IMR-90 (cell line): Measurements from ENCODE around the gene ZNF618. TPM values are rescaled to one million over a fixed set of nuclear protein-coding genes. Genes with fewer than 3 reads are reported as not detected.

Experiments used
- ATAC-seq: fragments of 200-7000 bp; cut with Tn5 transposase; 2 replicates; pipeline ENCODE4 v1.9.1; 2020; ENCODE audit warnings: low read depth, mild to moderate bottlenecking, moderate library complexity
- BruUV-seq: library from RNA; stranded (reverse); fragments of 400-500 nt; replicated peaks from 2 replicates; lab custom pipeline; 2021; lab: Mats Ljungman, UMichigan
- CTCF ChIA-PET: fragments of 300-600 bp; formaldehyde crosslinking; extraction: SDS; loops from one replicate; lab custom pipeline; 2021; ENCODE audit warnings: antibody characterized with exemption; lab: Yijun Ruan, JAX
- POLR2A ChIA-PET: fragments of 300-600 bp; sonication (Branson Sonifier 250); formaldehyde crosslinking; loops from one replicate; lab custom pipeline; 2022; ENCODE audit warnings: antibody characterized with exemption; ENCODE audit not compliant: unreplicated experiment; lab: Charles Lee
- DNase-seq: peaks from one replicate; pipeline ENCODE4 v3.0.0; 2013
- H2AFZ ChIP-seq: replicated peaks from 2 replicates; pipeline ENCODE3; 2013; ENCODE audit warnings: low read length, mild to moderate bottlenecking; ENCODE audit not compliant: poor library complexity
- H2AK5ac ChIP-seq: 2 replicates; pipeline ENCODE4 v1.6.1; 2013; ENCODE audit warnings: low read depth, low read length, inconsistent platforms
- H2AK9ac ChIP-seq: replicated peaks from 2 replicates; pipeline ENCODE3; 2013; ENCODE audit warnings: mild to moderate bottlenecking, low read depth, low read length, moderate library complexity; ENCODE audit not compliant: poor library complexity
- H2BK120ac ChIP-seq: 2 replicates; pipeline ENCODE4 v1.6.1; 2013; ENCODE audit warnings: low read depth, low read length, inconsistent platforms
- H2BK15ac ChIP-seq: 3 replicates; pipeline ENCODE4 v1.6.1; 2013; ENCODE audit warnings: low read depth, low read length, inconsistent platforms
- H2BK20ac ChIP-seq: 2 replicates; pipeline ENCODE4 v1.6.1; 2013; ENCODE audit warnings: low read depth, mild to moderate bottlenecking, inconsistent platforms, low read length, moderate library complexity
- H2BK5ac ChIP-seq: 2 replicates; pipeline ENCODE4 v1.6.1; 2013; ENCODE audit warnings: mild to moderate bottlenecking, low read depth, low read length, inconsistent platforms; ENCODE audit not compliant: poor library complexity, severe bottlenecking
- H3K14ac ChIP-seq: replicated peaks from 2 replicates; pipeline ENCODE4 v1.6.1; 2013; ENCODE audit warnings: low read depth, low read length, inconsistent platforms
- H3K18ac ChIP-seq: 2 replicates; pipeline ENCODE4 v1.6.1; 2013; ENCODE audit warnings: low read depth, low read length, control low read depth
- H3K23ac ChIP-seq: 2 replicates; pipeline ENCODE4 v1.6.1; 2013; ENCODE audit warnings: low read depth, low read length, inconsistent platforms
- H3K27ac ChIP-seq: 2 replicates; pipeline ENCODE4 v1.5.1; 2013; ENCODE audit warnings: mild to moderate bottlenecking, control low read depth, low read length; ENCODE audit not compliant: insufficient read depth
- H3K27me3 ChIP-seq: 2 replicates; pipeline ENCODE4 v1.6.1; 2013; ENCODE audit warnings: low read length; ENCODE audit not compliant: control insufficient read depth, insufficient read depth
- H3K36me3 ChIP-seq: 2 replicates; pipeline ENCODE4 v1.6.1; 2013; ENCODE audit warnings: low read length, mixed read lengths; ENCODE audit not compliant: control insufficient read depth, insufficient read depth
- H3K4ac ChIP-seq: 2 replicates; pipeline ENCODE4 v1.6.1; 2013; ENCODE audit warnings: low read depth, low read length, inconsistent platforms
- H3K4me1 ChIP-seq: 2 replicates; pipeline ENCODE4 v1.6.1; 2013; ENCODE audit warnings: low read length, mixed read lengths; ENCODE audit not compliant: control insufficient read depth, insufficient read depth
- H3K4me2 ChIP-seq: 2 replicates; pipeline ENCODE4 v1.6.1; 2013; ENCODE audit warnings: low read depth, mild to moderate bottlenecking, control low read depth, low read length, moderate library complexity
- H3K4me3 ChIP-seq: 2 replicates; pipeline ENCODE4 v1.5.1; 2013; ENCODE audit warnings: low read depth, mild to moderate bottlenecking, control low read depth, low read length, moderate library complexity; ENCODE audit not compliant: insufficient read depth
- H3K56ac ChIP-seq: 2 replicates; pipeline ENCODE4 v1.6.1; 2013; ENCODE audit warnings: low read length, inconsistent platforms; ENCODE audit not compliant: insufficient read depth; ENCODE audit errors: extremely low read depth
- H3K79me1 ChIP-seq, 2 experiments: 2 replicates each; pipeline ENCODE4 v1.6.1; 2013; ENCODE audit warnings: low read length in 2 of 2, inconsistent platforms in 1 of 2, low read depth in 1 of 2
- H3K9ac ChIP-seq: 2 replicates; pipeline ENCODE4 v1.6.1; 2013; ENCODE audit warnings: low read depth, low read length, control low read depth
- H3K9me1 ChIP-seq: 2 replicates; pipeline ENCODE4 v1.6.1; 2013; ENCODE audit warnings: low read length, inconsistent platforms; ENCODE audit not compliant: insufficient read depth
- H3K9me3 ChIP-seq: 2 replicates; pipeline ENCODE4 v1.6.1; 2013; ENCODE audit warnings: low read length; ENCODE audit not compliant: control insufficient read depth, insufficient read depth
- H4K20me1 ChIP-seq: 2 replicates; pipeline ENCODE4 v1.6.1; 2013; ENCODE audit warnings: low read length, inconsistent platforms; ENCODE audit not compliant: insufficient read depth
- H4K5ac ChIP-seq: 2 replicates; pipeline ENCODE4 v1.6.1; 2013; ENCODE audit warnings: mild to moderate bottlenecking, low read depth, low read length, control low read depth
- H4K8ac ChIP-seq, 2 experiments: 2 replicates each; pipeline ENCODE4 v1.6.1; 2013; ENCODE audit warnings: low read depth in 2 of 2, low read length in 2 of 2, control low read depth in 1 of 2, inconsistent platforms in 1 of 2
- H4K91ac ChIP-seq: 2 replicates; pipeline ENCODE4 v1.6.1; 2013; ENCODE audit warnings: low read depth, low read length, inconsistent platforms; ENCODE audit not compliant: insufficient read depth
- BHLHE40 ChIP-seq: fragments of 150-350 bp; IDR thresholded peaks from 2 replicates; pipeline ENCODE4 v1.6.1; 2016; ENCODE audit warnings: mild to moderate bottlenecking, low read depth, low read length
- CEBPB ChIP-seq: IDR thresholded peaks from 2 replicates; pipeline ENCODE4 v1.6.1; 2012; ENCODE audit warnings: low read depth, low read length, improper control_type of control experiment
- CHD1 ChIP-seq: IDR thresholded peaks from 2 replicates; pipeline ENCODE4 v1.6.1; 2012; ENCODE audit warnings: low read depth, low read length, improper control_type of control experiment
- CTCF ChIP-seq: conservative IDR thresholded peaks from 2 replicates; pipeline ENCODE4 v1.5.1; 2012; ENCODE audit warnings: mild to moderate bottlenecking, low read depth, low read length, improper control_type of control experiment
- ELK1 ChIP-seq: fragments of 150-350 bp; IDR thresholded peaks from 2 replicates; pipeline ENCODE4 v1.6.1; 2016; ENCODE audit warnings: low read depth, mild to moderate bottlenecking, low read length, moderate library complexity, borderline replicate concordance
- FOS ChIP-seq: fragments of 150-350 bp; IDR thresholded peaks from 2 replicates; pipeline ENCODE4 v1.6.1; 2016; ENCODE audit warnings: low read depth, low read length
- MXI1 ChIP-seq: IDR thresholded peaks from 2 replicates; pipeline ENCODE4 v1.6.1; 2012; ENCODE audit warnings: low read depth, mild to moderate bottlenecking, low read length, moderate library complexity, borderline replicate concordance
- NFE2L2 ChIP-seq: fragments of 150-350 bp; IDR thresholded peaks from 2 replicates; pipeline ENCODE4 v1.6.1; 2016; ENCODE audit warnings: low read depth, mild to moderate bottlenecking, low read length
- POLR2A ChIP-seq: IDR thresholded peaks from 2 replicates; pipeline ENCODE4 v1.6.1; 2012; ENCODE audit warnings: mild to moderate bottlenecking, low read depth, low read length
- RAD21 ChIP-seq: IDR thresholded peaks from 2 replicates; pipeline ENCODE4 v1.6.1; 2012; ENCODE audit warnings: low read length, improper control_type of control experiment
- RCOR1 ChIP-seq: IDR thresholded peaks from 2 replicates; pipeline ENCODE4 v1.6.1; 2012; ENCODE audit warnings: mild to moderate bottlenecking, low read length, improper control_type of control experiment; ENCODE audit not compliant: insufficient replicate concordance
- RFX5 ChIP-seq: IDR thresholded peaks from 2 replicates; pipeline ENCODE4 v1.8.0; 2012; ENCODE audit warnings: low read depth, mild to moderate bottlenecking, low read length, moderate library complexity
- SMC3 ChIP-seq: fragments of 150-350 bp; IDR thresholded peaks from 2 replicates; pipeline ENCODE4 v1.6.1; 2016; ENCODE audit warnings: low read depth, mild to moderate bottlenecking, antibody characterized with exemption, low read length, moderate library complexity
- USF2 ChIP-seq: fragments of 150-350 bp; IDR thresholded peaks from 2 replicates; pipeline ENCODE4 v1.6.1; 2017; ENCODE audit warnings: mild to moderate bottlenecking, antibody characterized with exemption, low read length, low read depth
- WGBS, 2 experiments: methylation state at CpG; one replicate each; pipeline versions ENCODE4 v1.1.5 to v1.1.7; 2013; ENCODE audit warnings: missing lambda C conversion rate in 2 of 2; ENCODE audit not compliant: insufficient read length in 1 of 2; ENCODE audit errors: extremely low coverage in 2 of 2; 5-methylcytosine and 5-hydroxymethylcytosine counted together
- dilution Hi-C: fragments of 300-500 bp; cut with HindIII; formaldehyde crosslinking; loops from one replicate; pipeline ENCODE4 v1.14.3; 2018; ENCODE audit warnings: low sequenced_read_pairs; ENCODE audit not compliant: unreplicated experiment
- in situ Hi-C: fragments of 300-500 bp; cut with MboI; formaldehyde crosslinking; loops from 3 replicates; pipeline ENCODE4 v1.14.3; 2019; ENCODE audit warnings: low sequenced_read_pairs, inconsistent platforms, mixed read lengths
- intact Hi-C: fragments of 100-400 bp; cut with micrococcal nuclease; formaldehyde crosslinking; loops from 2 replicates; pipeline ENCODE4 v1.10.0; 2022
- polyA plus RNA-seq, 3 experiments: library from polyadenylated mRNA; depleted of rRNA; stranded (reverse); fragments of >200 nt; gene quantifications; 2 replicates each; pipeline ENCODE4 v1.2.3, GENCODE V29; 2012; ENCODE audit warnings: low replicate concordance in 1 of 3
- total RNA-seq: library from RNA; depleted of rRNA; stranded (reverse); fragments of >200 nt; gene quantifications from 2 replicates; pipeline ENCODE4 v1.2.3, GENCODE V29; 2012

The ZNF618 gene
- total and polyA plus RNA-seq, 2 of the 4 experiments (the other 2 are of a cell fraction), result 8.2 to 9.4 TPM

GRCh38 chr9:114004221-114004716 is 128.2 kb downstream of the ZNF618 start:
- Histone ChIP-seq H2AK9ac (no peak overlapping the region), H2AK5ac (no peak overlapping the region), H3K27me3 (no peaks in the 10 kb centered on the region), H2BK20ac (no peak overlapping the region), H3K23ac (no peak overlapping the region), H3K4me3 (no peak overlapping the region), H3K56ac (no peak overlapping the region), H3K4ac (no peak overlapping the region), H2AFZ (no peak overlapping the region), H3K79me1 (peaks cover 0 to 17% of the 10 kb centered on the region in 2 experiments; a peak in 1 of 4 replicates), H4K91ac (no peak overlapping the region), H2BK15ac (no peak overlapping the region), H4K20me1 (0 out of 2 replicates have a peak, but pooled peaks cover 3% of the 10 kb centered on the region), H4K8ac (no peak overlapping the region), H3K9ac (no peak overlapping the region), H2BK120ac (no peak overlapping the region), H4K5ac (no peak overlapping the region), H3K9me1 (0 out of 2 replicates have a peak, but pooled peaks cover 5% of the 10 kb centered on the region), H3K4me2 (no peak overlapping the region), H3K18ac (no peak overlapping the region), H3K4me1 (no peaks in the 10 kb centered on the region), H3K9me3 (no peaks in the 10 kb centered on the region), H3K27ac (no peak overlapping the region), H2BK5ac (no peak overlapping the region), H3K36me3 (peaks cover 56% of the 10 kb centered on the region), H3K14ac (no peak overlapping the region)
- no CpG with 5 or more reads among the region's 15 CpGs for WGBS, 2 experiments
- ChIA-PET POLR2A (no interaction called here), CTCF (no interaction called here)
- BruUV-seq, result no TSS peak
- DNase-seq (no peak), ATAC-seq (no peak)
- intact Hi-C loops (no loop called here), in situ Hi-C loops (no loop called here), dilution Hi-C loops (no loop called here)
- no peak for TF ChIP-seq RCOR1
- no peak for TF ChIP-seq BHLHE40
- no peak for TF ChIP-seq CEBPB
- TF ChIP-seq USF2, result no peak
- no peak for TF ChIP-seq MXI1
- TF ChIP-seq CTCF, result no peak
- TF ChIP-seq NFE2L2, result no peak
- no peak for TF ChIP-seq RAD21
- no peak for TF ChIP-seq POLR2A
- TF ChIP-seq SMC3, result no peak
- no peak for TF ChIP-seq ELK1
- TF ChIP-seq FOS, result no peak
- no peak for TF ChIP-seq RFX5
- TF ChIP-seq CHD1, result no peak
